OCI-LY7 (cell line): ENCODE results near the gene CHMP1A. TPM values are rescaled to one million over a fixed set of nuclear protein-coding genes. Genes with fewer than 3 reads are reported as not detected.

ENCODE experiments used
- BruUV-seq: library from RNA; stranded (reverse); fragments of 400-500 nt; replicated peaks from 2 replicates; lab custom pipeline; 2021; lab: Mats Ljungman, UMichigan
- CTCF ChIA-PET: fragments of 300-600 bp; sonication (Branson Sonifier 250); formaldehyde crosslinking; loops from one replicate; lab custom pipeline; 2022; ENCODE audit warnings: antibody characterized with exemption; ENCODE audit not compliant: unreplicated experiment; lab: Charles Lee
- POLR2A ChIA-PET: fragments of 300-600 bp; sonication (Branson Sonifier 250); formaldehyde crosslinking; loops from one replicate; lab custom pipeline; 2022; ENCODE audit warnings: antibody characterized with exemption; lab: Charles Lee
- DNase-seq: peaks from one replicate; pipeline ENCODE4 v3.0.0-alpha.2; 2015; ENCODE audit warnings: low spot score
- H2AFZ ChIP-seq: fragments of 200-600 bp; sonication (generic), shearing (Covaris generic); 2 replicates; pipeline ENCODE4 v1.6.1; 2014; ENCODE audit warnings: mild to moderate bottlenecking, antibody characterized with exemption, low read length, moderate library complexity
- H3K27ac ChIP-seq: fragments of 200-600 bp; sonication (generic); 2 replicates; pipeline ENCODE4 v1.5.1; 2014; ENCODE audit warnings: mixed run types, low read depth, mild to moderate bottlenecking, moderate library complexity, low read length, inconsistent platforms; ENCODE audit not compliant: poor library complexity, severe bottlenecking
- H3K36me3 ChIP-seq: fragments of 200-600 bp; sonication (generic); 2 replicates; pipeline ENCODE4 v1.6.1; 2014; ENCODE audit warnings: mild to moderate bottlenecking, antibody characterized with exemption, low read length, moderate library complexity, mixed read lengths; ENCODE audit not compliant: insufficient read depth
- H3K4me1 ChIP-seq: fragments of 200-600 bp; sonication (generic); 2 replicates; pipeline ENCODE4 v1.5.1; 2014; ENCODE audit warnings: mild to moderate bottlenecking, low read length; ENCODE audit not compliant: insufficient read depth, poor library complexity, severe bottlenecking
- H3K4me2 ChIP-seq: fragments of 200-600 bp; sonication (generic); 2 replicates; pipeline ENCODE4 v1.6.1; 2014; ENCODE audit warnings: mild to moderate bottlenecking, low read length
- H3K4me3 ChIP-seq: fragments of 200-600 bp; sonication (generic); 2 replicates; pipeline ENCODE4 v1.5.1; 2014; ENCODE audit warnings: mild to moderate bottlenecking, low read depth, low read length; ENCODE audit not compliant: poor library complexity, severe bottlenecking
- H3K79me2 ChIP-seq: fragments of 200-600 bp; sonication (generic); 2 replicates; pipeline ENCODE4 v1.6.1; 2016; ENCODE audit warnings: low read depth, mild to moderate bottlenecking, low read length, moderate library complexity, mixed read lengths; ENCODE audit not compliant: insufficient read depth
- H3K9me2 ChIP-seq: fragments of 200-600 bp; sonication (generic); 2 replicates; pipeline ENCODE4 v1.6.1; 2016; ENCODE audit warnings: mild to moderate bottlenecking, low read length, mixed read lengths; ENCODE audit not compliant: insufficient read depth
- H3K9me3 ChIP-seq: fragments of 200-600 bp; sonication (generic); 2 replicates; pipeline ENCODE4 v1.6.1; 2014; ENCODE audit warnings: mild to moderate bottlenecking, mixed run types, low read length, mixed read lengths
- H4K20me1 ChIP-seq: fragments of 200-600 bp; sonication (generic); 2 replicates; pipeline ENCODE4 v1.6.1; 2014; ENCODE audit warnings: mild to moderate bottlenecking, antibody characterized with exemption, low read length, moderate library complexity, mixed read lengths; ENCODE audit not compliant: insufficient read depth
- CTCF ChIP-seq: fragments of 200-600 bp; sonication (generic); conservative IDR thresholded peaks from 2 replicates; pipeline ENCODE4 v1.5.1; 2014; ENCODE audit warnings: mild to moderate bottlenecking, antibody characterized with exemption, low read length, moderate library complexity, mixed read lengths
- EZH2phosphoT487 ChIP-seq: fragments of 200-600 bp; sonication (generic); IDR thresholded peaks from 2 replicates; pipeline ENCODE4 v1.6.1; 2018; ENCODE audit warnings: low read depth, borderline replicate concordance, mild to moderate bottlenecking, mixed run types, antibody characterized with exemption, low read length, moderate library complexity, mixed read lengths
- intact Hi-C: fragments of 100-400 bp; cut with micrococcal nuclease; formaldehyde crosslinking; loops from one replicate; pipeline ENCODE4 v1.10.0; 2022; ENCODE audit not compliant: unreplicated experiment
- total RNA-seq, 2 experiments: library from RNA; depleted of rRNA in 1 of 2; stranded (reverse); fragments of >200 nt in 1 of 2; shearing (Covaris generic) in 1 of 2; gene quantifications; 2 replicates each; pipeline ENCODE4 v1.2.3, GENCODE V29; 2014 to 2022

The CHMP1A gene
- total RNA-seq, 2 experiments from 2014 or later: 53.1 to 76.2 TPM

DNA sequence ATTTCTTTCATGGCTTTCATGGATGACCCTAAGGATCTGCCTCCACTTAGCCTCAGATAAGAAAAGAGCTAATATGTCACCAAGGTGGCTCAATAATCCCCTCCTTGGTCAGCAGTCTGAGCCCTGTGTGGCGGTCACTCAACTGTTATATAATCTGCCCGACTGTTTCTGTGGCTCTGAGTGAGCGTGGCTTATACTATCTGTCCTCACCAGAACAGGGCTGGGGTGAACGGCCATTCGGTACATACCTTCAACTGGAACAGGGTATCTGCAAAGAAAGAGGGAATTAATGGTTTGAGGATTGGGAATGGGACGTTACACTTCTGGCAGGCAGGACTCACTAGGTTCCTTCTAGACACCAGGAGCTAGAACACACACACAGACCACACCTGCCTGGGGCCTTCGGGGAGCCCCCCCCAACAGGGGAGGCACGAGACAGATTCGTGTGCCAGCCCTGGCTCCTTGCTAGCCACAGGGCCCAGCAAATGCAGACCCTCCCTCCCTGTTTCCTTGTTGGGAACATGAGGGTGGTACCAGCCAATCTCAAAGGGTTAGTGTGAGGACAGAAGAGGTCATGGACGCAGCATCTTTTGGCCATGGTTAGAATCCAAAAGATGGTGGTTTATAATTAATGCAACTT, 3.7 kb downstream of the CHMP1A start:
- CTCF ChIA-PET: no interaction called here
- H4K20me1 ChIP-seq: no peaks in the 10 kb centered on the region
- intact Hi-C loops: no loop called here
- no peak for DNase-seq
- POLR2A ChIA-PET: no interaction called here
- TF ChIP-seq EZH2phosphoT487: no peak
- no peak for TF ChIP-seq CTCF
- peaks cover 26% of the 10 kb centered on the region for H3K79me2 ChIP-seq
- no peak overlapping the region for H3K4me2 ChIP-seq
- H3K36me3 ChIP-seq: peaks cover 34% of the 10 kb centered on the region; the same call in 1 of the 2 replicates
- no peaks in the 10 kb centered on the region for H3K9me3 ChIP-seq
- BruUV-seq: no TSS peak
- H3K4me3 ChIP-seq: no peak overlapping the region
- no peak overlapping the region for H3K27ac ChIP-seq
- H2AFZ ChIP-seq: no peak overlapping the region
- H3K9me2 ChIP-seq: no peaks in the 10 kb centered on the region
- H3K4me1 ChIP-seq: peaks cover 11% of the 10 kb centered on the region

- Histone ChIP-seq H3K27ac (no peak overlapping the region), H2AFZ (no peak overlapping the region), H3K4me1 (peaks cover 4% of the 10 kb centered on the region), H3K4me3 (no peak overlapping the region), H3K9me3 (no peaks in the 10 kb centered on the region), H3K9me2 (no peaks in the 10 kb centered on the region), H4K20me1 (no peaks in the 10 kb centered on the region), H3K4me2 (no peak overlapping the region), H3K79me2 (peaks cover 9% of the 10 kb centered on the region), H3K36me3 (peaks cover 45% of the 10 kb centered on the region)
- POLR2A ChIA-PET: no interaction called here
- TF ChIP-seq CTCF (no peak), EZH2phosphoT487 (no peak)
- CTCF ChIA-PET: no interaction called here
- no peak for DNase-seq
- intact Hi-C loops: no loop called here
- BruUV-seq: no TSS peak
Observed at GRCh38 chr16:89651584-89651983, 5.9 kb downstream of the CHMP1A start.

- POLR2A ChIA-PET: no interaction called here
- peaks cover 50% of the 10 kb centered on the region for H3K36me3 ChIP-seq
Observed at GRCh38 chr16:89646906-89647305, 10.6 kb downstream of the CHMP1A start.

More at GRCh38 chr16:89646906-89647305, 10.6 kb downstream of the CHMP1A start:
- no peaks in the 10 kb centered on the region for H3K9me3 ChIP-seq
- no peaks in the 10 kb centered on the region for H3K79me2 ChIP-seq
- no peak overlapping the region for H3K4me3 ChIP-seq
- TF ChIP-seq EZH2phosphoT487 (no peak), CTCF (no peak)
- H3K4me1 ChIP-seq: no peaks in the 10 kb centered on the region
- CTCF ChIA-PET: no interaction called here
- no peaks in the 10 kb centered on the region for H3K9me2 ChIP-seq
- intact Hi-C loops: no loop called here
- H2AFZ ChIP-seq: no peak overlapping the region
- no TSS peak for BruUV-seq
- DNase-seq: no peak
- H3K27ac ChIP-seq: no peak overlapping the region
- H4K20me1 ChIP-seq: no peaks in the 10 kb centered on the region
- H3K4me2 ChIP-seq: no peak overlapping the region
